K562 (cell line): Measurements from ENCODE around the gene NYAP2.

ENCODE experiments used
- CTCF ChIP-seq, 3 experiments: IDR thresholded peaks in 2 of 3; conservative IDR thresholded peaks in 1 of 3; 2 replicates each; pipeline ENCODE4 v1.5.1; 2011 to 2012; ENCODE audit warnings: low read length in 3 of 3, mild to moderate bottlenecking in 3 of 3, control low read depth in 2 of 3, improper control_type of control experiment in 1 of 3, inconsistent platforms in 1 of 3, low read depth in 1 of 3, mixed read lengths in 1 of 3, moderate library complexity in 1 of 3; ENCODE audit not compliant: insufficient read depth in 2 of 3
- DPF2 ChIP-seq: fragments of 450-650 bp; IDR thresholded peaks from 2 replicates; pipeline ENCODE4 v1.6.1; 2016
- FOXJ3 ChIP-seq: sonication (generic); formaldehyde crosslinking; IDR thresholded peaks from 2 replicates; pipeline ENCODE4 v1.4.0; 2020; ENCODE audit warnings: mild to moderate bottlenecking, missing genetic modification reagents
- GABPA ChIP-seq: fragments of 200-800 bp; sonication (Bioruptor generic); conservative IDR thresholded peaks from 2 replicates; pipeline ENCODE4 v1.6.1; 2016; ENCODE audit warnings: low read depth, missing genetic modification characterization, missing compliant biosample characterization
- HDAC8 ChIP-seq: fragments of 450-650 bp; IDR thresholded peaks from 2 replicates; pipeline ENCODE4 v1.6.1; 2016; ENCODE audit warnings: mild to moderate bottlenecking, missing genetic modification characterization, moderate library complexity, missing compliant biosample characterization
- MYC ChIP-seq, 2 experiments: fragments of 250-450 bp in 1 of 2; sonication (Bioruptor Pico) in 1 of 2; IDR thresholded peaks; 2 replicates each; pipeline versions ENCODE4 v1.5.1 to v1.6.1; 2012 to 2021; ENCODE audit warnings: low read depth in 2 of 2, borderline replicate concordance in 1 of 2, improper control_type of control experiment in 1 of 2, low read length in 1 of 2, mild to moderate bottlenecking in 1 of 2, moderate library complexity in 1 of 2
- NR3C1 ChIP-seq: sonication (generic); formaldehyde crosslinking; IDR thresholded peaks from 2 replicates; pipeline ENCODE4 v1.8.1; 2022; ENCODE audit warnings: missing genetic modification reagents
- POLR2A ChIP-seq: fragments of 450-650 bp; conservative IDR thresholded peaks from 2 replicates; pipeline ENCODE4 v1.6.1; 2016
- PRPF4 ChIP-seq: fragments of 200-400 bp; formaldehyde crosslinking; IDR thresholded peaks from one replicate; pipeline ENCODE4 v1.6.1; 2017; ENCODE audit warnings: low read length, low read depth, mild to moderate bottlenecking; ENCODE audit not compliant: insufficient read depth, poor library complexity, severe bottlenecking
- RNF219 ChIP-seq: fragments of 250-450 bp; sonication (Bioruptor Pico); IDR thresholded peaks from 2 replicates; pipeline ENCODE4 v1.5.0; 2022; ENCODE audit warnings: mild to moderate bottlenecking
- ZNF232 ChIP-seq: sonication (generic); formaldehyde crosslinking; IDR thresholded peaks from 2 replicates; pipeline ENCODE4 v1.8.0; 2022; ENCODE audit warnings: mild to moderate bottlenecking, missing genetic modification reagents

- no peak for TF ChIP-seq DPF2
- no peak for TF ChIP-seq RNF219 (CRISPR knock-in tag)
- no peak for TF ChIP-seq HDAC8 (tag)
- no peak for TF ChIP-seq PRPF4
- no peak for TF ChIP-seq FOXJ3 (CRISPR knock-in tag)
- no peak for TF ChIP-seq CTCF (IDR thresholded peaks at IDR 0.05 in 2 of 3, conservative IDR thresholded peaks at IDR 0.05 in 1 of 3; ENCODE audit: insufficient read depth in 2 of 3, low read depth in 1 of 3, low read length in 3 of 3)
- TF ChIP-seq ZNF232 (CRISPR knock-in tag): no peak
- TF ChIP-seq POLR2A: no peak
- no peak for TF ChIP-seq NR3C1 (CRISPR knock-in tag)
- no peak for TF ChIP-seq MYC (IDR thresholded peaks at IDR 0.05; ENCODE audit: low read depth, low read length)
- no peak for TF ChIP-seq MYC (CRISPR knock-in tag; IDR thresholded peaks at IDR 0.05; ENCODE audit: borderline replicate concordance, low read depth)
- no peak for TF ChIP-seq GABPA (tag)
Measured at GRCh38 chr2:225531559-225531958, 132.0 kb downstream of the NYAP2 start.
